Activated B cell treated with CpG ODN at 0.5 μM for 24 hours (primary cell): ENCODE results near the gene DPP10. TPM values are rescaled to one million over a fixed set of nuclear protein-coding genes. Genes with fewer than 3 reads are reported as not detected.

ENCODE experiments used
- ATAC-seq: fragments of 200-7000 bp; cut with Tn5 transposase; one replicate; pipeline ENCODE4 v1.10.0; 2021; ENCODE audit warnings: low read depth, mild to moderate bottlenecking, moderate library complexity
- CTCF ChIA-PET: fragments of 350-600 bp; sonication (Branson Sonifier 250); formaldehyde crosslinking; loops from one replicate; lab custom pipeline; 2021; ENCODE audit warnings: antibody characterized with exemption; lab: Charles Lee
- POLR2A ChIA-PET: fragments of 350-600 bp; sonication (Branson Sonifier 250); formaldehyde crosslinking; loops from one replicate; lab custom pipeline; 2021; ENCODE audit warnings: antibody characterized with exemption; lab: Charles Lee
- DNase-seq: peaks from one replicate; pipeline ENCODE4 v3.0.0; 2022
- H3K27ac Mint-ChIP-seq: one replicate; pipeline ENCODE4 v1.8.0; 2020; ENCODE audit warnings: mixed read lengths
- H3K27me3 Mint-ChIP-seq: one replicate; pipeline ENCODE4 v1.8.0; 2021; ENCODE audit warnings: mixed read lengths
- H3K36me3 Mint-ChIP-seq: one replicate; pipeline ENCODE4 v1.8.0; 2021; ENCODE audit warnings: low read depth, mixed read lengths
- H3K4me1 Mint-ChIP-seq: one replicate; pipeline ENCODE4 v1.8.0; 2021; ENCODE audit warnings: mixed read lengths
- H3K4me3 Mint-ChIP-seq: one replicate; pipeline ENCODE4 v1.8.0; 2020; ENCODE audit warnings: mild to moderate bottlenecking, mixed read lengths
- H3K9me3 Mint-ChIP-seq: one replicate; pipeline ENCODE4 v1.8.0; 2020; ENCODE audit warnings: mixed read lengths
- intact Hi-C: fragments of 100-400 bp; cut with micrococcal nuclease; formaldehyde crosslinking; loops from one replicate; pipeline ENCODE4 v1.15.1; 2024
- total RNA-seq: library from RNA; stranded (reverse); gene quantifications from 2 replicates; pipeline ENCODE4 v1.2.3, GENCODE V29; 2022
- TF ChIP-seq, protein P1 (sequence below): fragments of 200-600 bp; IDR thresholded peaks from one replicate; pipeline ENCODE4 v1.8.0; 2022; ENCODE audit warnings: antibody characterized with exemption, mild to moderate bottlenecking

The DPP10 gene
- total RNA-seq, 1 donor from 2014 or later = not detected

DNA sequence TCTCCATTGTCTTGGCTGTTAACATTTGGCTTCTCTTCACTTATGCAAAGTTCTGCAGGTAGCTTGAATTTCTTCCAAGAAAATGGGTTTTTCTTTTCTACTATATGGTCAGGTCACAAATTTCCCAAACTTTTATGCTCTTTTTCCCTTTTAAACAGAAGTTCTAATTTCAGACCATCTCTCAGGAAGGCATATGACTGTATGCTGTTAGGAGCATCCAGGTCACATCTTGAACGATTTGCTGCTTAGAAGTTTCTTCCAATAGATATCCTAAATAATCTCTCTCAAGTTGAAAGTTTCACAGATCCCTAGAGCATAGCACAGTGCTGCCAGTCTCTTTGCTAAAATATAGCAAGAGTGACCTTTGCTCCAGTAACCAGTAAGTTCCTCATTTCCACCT is 932.5 kb downstream of the DPP10 start:
- peaks cover 30% of the 10 kb centered on the region for H3K9me3 Mint-ChIP-seq
- intact Hi-C loops = no loop called here
- DNase-seq = no peak
- H3K4me3 Mint-ChIP-seq = no peak overlapping the region
- no peaks in the 10 kb centered on the region for H3K36me3 Mint-ChIP-seq
- no peak for ATAC-seq
- ChIA-PET POLR2A (no interaction called here), CTCF (no interaction called here)
- TF ChIP-seq, protein P1, sequence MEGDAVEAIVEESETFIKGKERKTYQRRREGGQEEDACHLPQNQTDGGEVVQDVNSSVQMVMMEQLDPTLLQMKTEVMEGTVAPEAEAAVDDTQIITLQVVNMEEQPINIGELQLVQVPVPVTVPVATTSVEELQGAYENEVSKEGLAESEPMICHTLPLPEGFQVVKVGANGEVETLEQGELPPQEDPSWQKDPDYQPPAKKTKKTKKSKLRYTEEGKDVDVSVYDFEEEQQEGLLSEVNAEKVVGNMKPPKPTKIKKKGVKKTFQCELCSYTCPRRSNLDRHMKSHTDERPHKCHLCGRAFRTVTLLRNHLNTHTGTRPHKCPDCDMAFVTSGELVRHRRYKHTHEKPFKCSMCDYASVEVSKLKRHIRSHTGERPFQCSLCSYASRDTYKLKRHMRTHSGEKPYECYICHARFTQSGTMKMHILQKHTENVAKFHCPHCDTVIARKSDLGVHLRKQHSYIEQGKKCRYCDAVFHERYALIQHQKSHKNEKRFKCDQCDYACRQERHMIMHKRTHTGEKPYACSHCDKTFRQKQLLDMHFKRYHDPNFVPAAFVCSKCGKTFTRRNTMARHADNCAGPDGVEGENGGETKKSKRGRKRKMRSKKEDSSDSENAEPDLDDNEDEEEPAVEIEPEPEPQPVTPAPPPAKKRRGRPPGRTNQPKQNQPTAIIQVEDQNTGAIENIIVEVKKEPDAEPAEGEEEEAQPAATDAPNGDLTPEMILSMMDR = no peak
- H3K4me1 Mint-ChIP-seq = no peaks in the 10 kb centered on the region
- H3K27me3 Mint-ChIP-seq = no peaks in the 10 kb centered on the region
- H3K27ac Mint-ChIP-seq = no peak overlapping the region

DNA sequence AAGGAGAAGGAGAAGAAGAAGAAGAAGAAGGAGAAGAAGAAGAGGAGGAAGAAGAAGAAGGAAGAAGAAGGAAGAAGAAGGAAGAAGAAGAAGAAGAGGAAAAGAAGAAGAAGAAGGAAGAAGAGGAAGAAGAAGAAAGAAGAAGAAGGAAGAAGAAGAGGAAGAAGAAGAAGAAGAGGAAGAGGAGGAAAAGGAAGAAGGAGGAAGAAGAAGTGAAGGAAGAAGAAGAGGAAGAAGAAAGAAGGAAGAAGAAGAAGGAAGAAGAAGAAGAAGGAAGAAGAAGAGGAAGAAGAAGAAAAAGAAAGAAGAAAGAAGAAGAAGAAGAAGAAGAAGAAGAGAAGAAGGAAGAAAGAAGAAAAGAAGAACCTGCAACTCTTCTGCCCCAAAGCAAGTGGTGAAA is 942.0 kb downstream of the DPP10 start:
- DNase-seq = no peak
- Mint-ChIP-seq H3K36me3 (no peaks in the 10 kb centered on the region), H3K27ac (no peak overlapping the region), H3K4me1 (no peaks in the 10 kb centered on the region), H3K4me3 (no peak overlapping the region), H3K9me3 (peaks cover 16% of the 10 kb centered on the region), H3K27me3 (no peaks in the 10 kb centered on the region)
- ATAC-seq = no peak
- TF ChIP-seq, protein P1 = no peak
- ChIA-PET CTCF (no interaction called here), POLR2A (no interaction called here)
- intact Hi-C loops = no loop called here

DNA sequence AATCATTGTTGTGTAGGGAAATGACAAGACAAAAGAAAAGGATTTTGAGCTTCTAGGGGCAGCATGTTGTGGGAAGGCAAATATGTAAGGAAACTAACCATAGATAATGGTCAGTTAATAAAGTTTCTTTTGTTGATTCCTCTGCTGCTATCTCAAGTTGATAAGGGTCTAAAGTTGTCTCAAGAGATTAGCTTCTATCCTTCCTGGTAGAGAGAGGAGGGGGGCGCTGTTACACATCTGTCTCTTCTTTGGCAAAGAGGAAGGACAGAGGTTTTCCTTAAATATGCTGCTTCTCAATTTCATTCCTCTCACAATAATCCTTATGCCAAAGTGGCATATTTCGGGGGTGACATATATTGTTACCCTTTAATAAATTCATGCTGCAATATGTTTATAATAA is 944.0 kb downstream of the DPP10 start:
- ATAC-seq (no peak), DNase-seq (no peak)
- H3K4me1 Mint-ChIP-seq = no peaks in the 10 kb centered on the region
- no peak overlapping the region for H3K4me3 Mint-ChIP-seq
- no peaks in the 10 kb centered on the region for H3K27me3 Mint-ChIP-seq
- TF ChIP-seq, protein P1 = no peak
- ChIA-PET POLR2A (no interaction called here), CTCF (no interaction called here)
- H3K9me3 Mint-ChIP-seq = peaks cover 17% of the 10 kb centered on the region
- H3K27ac Mint-ChIP-seq = no peak overlapping the region
- intact Hi-C loops = no loop called here
- no peaks in the 10 kb centered on the region for H3K36me3 Mint-ChIP-seq

DNA sequence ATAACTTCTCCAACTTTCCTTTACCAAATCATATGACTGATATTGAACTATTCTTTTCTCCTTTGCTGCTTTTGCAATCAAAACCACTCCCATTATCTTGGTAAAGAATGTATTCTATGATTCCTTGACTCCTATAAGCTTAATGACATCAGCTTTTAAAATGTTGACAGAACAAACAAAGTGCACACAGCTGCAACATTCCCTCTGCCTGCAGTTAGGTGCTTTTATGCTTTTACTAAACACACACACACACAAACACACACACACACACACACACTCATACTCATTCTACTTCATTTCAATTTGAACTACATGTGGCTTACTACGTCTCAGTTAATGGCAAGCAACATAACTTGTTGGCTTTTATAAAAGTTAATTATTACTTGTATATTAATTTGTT is 946.6 kb downstream of the DPP10 start:
- DNase-seq (no peak), ATAC-seq (no peak)
- Mint-ChIP-seq H3K4me1 (no peaks in the 10 kb centered on the region), H3K36me3 (no peaks in the 10 kb centered on the region), H3K4me3 (no peak overlapping the region), H3K27ac (no peak overlapping the region), H3K9me3 (peaks cover 11% of the 10 kb centered on the region), H3K27me3 (no peaks in the 10 kb centered on the region)
- POLR2A ChIA-PET = no interaction called here
- CTCF ChIA-PET = no interaction called here
- intact Hi-C loops = no loop called here
- TF ChIP-seq, protein P1 = no peak

DNA sequence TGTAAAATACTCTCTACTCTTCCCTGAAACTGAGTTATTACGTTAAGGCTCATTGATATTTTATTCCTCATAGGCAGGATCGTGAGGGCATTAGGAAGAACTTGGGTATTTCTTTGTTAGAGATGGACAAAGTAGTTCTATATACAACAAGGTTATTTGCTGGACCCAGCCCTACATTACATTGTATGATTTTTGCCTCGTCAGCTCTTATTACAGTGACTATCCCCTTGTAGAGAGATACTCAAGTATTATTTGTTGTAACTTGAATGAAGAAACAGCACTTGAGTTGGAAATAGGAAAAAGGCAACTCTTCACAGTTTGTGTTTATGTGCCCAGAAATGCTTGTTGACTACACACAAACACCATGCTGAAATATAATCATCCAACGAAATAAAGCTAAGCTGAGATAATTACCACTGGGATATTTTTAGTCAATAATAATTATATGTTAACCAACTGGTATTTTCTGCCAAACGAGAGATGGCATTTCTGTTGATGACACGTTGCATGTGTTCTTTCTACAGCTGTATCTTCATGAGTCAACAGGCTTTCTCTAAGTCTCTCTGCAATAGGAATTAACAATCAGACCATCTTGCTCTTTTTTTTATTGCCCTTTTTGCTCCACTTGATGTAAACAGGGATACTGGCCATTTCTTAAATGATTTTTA is 947.6 kb downstream of the DPP10 start:
- Mint-ChIP-seq H3K4me3 (no peak overlapping the region), H3K4me1 (no peaks in the 10 kb centered on the region), H3K27ac (no peak overlapping the region), H3K9me3 (peaks cover 6% of the 10 kb centered on the region), H3K27me3 (no peaks in the 10 kb centered on the region), H3K36me3 (no peaks in the 10 kb centered on the region)
- DNase-seq (no peak), ATAC-seq (no peak)
- intact Hi-C loops = no loop called here
- POLR2A ChIA-PET = no interaction called here
- TF ChIP-seq, protein P1 = no peak
- CTCF ChIA-PET = no interaction called here
